ENCODE measurements around the gene EXOC7. TPM values are rescaled to one million over a fixed set of nuclear protein-coding genes. Genes with fewer than 3 reads are reported as not detected.
A peak's percentile ranks its signal among the peaks of the same experiment; 100 is the strongest.

EXOC7 gene
- total RNA-seq, 4 donors from 2014 or later: 88.0 to 143 (median 105) TPM

DNA sequence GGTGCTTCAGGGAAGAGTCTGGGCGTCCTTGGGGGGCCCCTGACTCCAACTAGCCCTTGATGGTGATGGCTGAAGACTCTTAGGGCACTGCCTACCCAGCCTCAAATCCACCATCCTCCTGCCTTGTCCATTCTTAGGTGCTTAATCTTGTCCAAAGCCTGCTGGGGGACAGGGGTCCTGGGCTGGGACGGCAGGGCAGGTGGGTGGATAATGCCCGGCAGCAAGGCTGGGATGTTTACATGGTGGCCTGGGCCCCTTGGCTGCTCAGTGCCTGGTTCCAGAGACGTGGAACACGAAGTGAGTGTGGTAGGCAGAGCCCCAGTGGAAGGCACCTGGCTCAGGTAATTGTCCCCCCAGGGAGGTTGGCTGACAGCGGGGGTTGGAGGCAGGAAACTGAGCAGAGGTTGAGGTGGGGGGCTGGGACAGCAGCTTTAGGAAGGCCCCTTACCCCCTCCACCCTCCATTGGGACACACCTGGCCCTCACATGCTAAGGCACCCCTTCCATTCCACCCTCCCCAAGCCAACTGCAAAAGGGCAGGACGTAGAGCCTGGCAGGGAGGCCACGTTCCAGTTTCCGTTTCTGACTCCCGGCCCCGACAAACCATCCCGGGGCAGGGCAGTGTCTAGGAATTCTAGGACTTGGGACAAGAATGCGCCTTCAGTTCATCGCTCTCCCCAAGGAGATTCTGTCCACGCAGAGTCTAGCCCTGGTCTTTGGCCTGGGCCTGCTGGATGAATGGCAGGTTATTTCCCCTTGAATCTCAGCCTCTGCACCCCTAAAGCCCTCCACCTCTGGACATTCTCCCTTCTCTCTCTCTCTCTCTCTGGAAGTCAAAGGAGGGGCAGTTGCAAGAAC is 35.5 kb upstream of the EXOC7 start:
- WGBS, 2 donors (ENCODE audit: low coverage in 1 of 2): 65% methylated on average over 12 of the region's 15 CpGs; no CpG with 5 or more reads in 1 of the 2 donors
- Histone ChIP-seq H3K9me3 (no peaks in the 10 kb centered on the region), H3K4me1 (peaks cover 0 to 25% (median 20%) of the 10 kb centered on the region in 4 donors), H3K36me3 (no peaks in the 10 kb centered on the region), H3K27me3 (peaks cover 65% of the 10 kb centered on the region), H3K4me3 (peak overlapping the region in 1 of 4 donors; percentile 17), H3K27ac (no peak overlapping the region)
- TF ChIP-seq EP300 (IDR thresholded peaks at IDR 0.05; ENCODE audit: low read depth): no peak
- TF ChIP-seq POLR2AphosphoS5 (IDR thresholded peaks at IDR 0.05): no peak
- no peak for TF ChIP-seq POLR2A (IDR thresholded peaks at IDR 0.05)
- TF ChIP-seq, protein P1, sequence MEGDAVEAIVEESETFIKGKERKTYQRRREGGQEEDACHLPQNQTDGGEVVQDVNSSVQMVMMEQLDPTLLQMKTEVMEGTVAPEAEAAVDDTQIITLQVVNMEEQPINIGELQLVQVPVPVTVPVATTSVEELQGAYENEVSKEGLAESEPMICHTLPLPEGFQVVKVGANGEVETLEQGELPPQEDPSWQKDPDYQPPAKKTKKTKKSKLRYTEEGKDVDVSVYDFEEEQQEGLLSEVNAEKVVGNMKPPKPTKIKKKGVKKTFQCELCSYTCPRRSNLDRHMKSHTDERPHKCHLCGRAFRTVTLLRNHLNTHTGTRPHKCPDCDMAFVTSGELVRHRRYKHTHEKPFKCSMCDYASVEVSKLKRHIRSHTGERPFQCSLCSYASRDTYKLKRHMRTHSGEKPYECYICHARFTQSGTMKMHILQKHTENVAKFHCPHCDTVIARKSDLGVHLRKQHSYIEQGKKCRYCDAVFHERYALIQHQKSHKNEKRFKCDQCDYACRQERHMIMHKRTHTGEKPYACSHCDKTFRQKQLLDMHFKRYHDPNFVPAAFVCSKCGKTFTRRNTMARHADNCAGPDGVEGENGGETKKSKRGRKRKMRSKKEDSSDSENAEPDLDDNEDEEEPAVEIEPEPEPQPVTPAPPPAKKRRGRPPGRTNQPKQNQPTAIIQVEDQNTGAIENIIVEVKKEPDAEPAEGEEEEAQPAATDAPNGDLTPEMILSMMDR (IDR thresholded peaks at IDR 0.05): no peak
- no peak for DNase-seq
- in situ Hi-C loops (cut with MboI; ENCODE audit: low pct_ligation_motif_present in 1 of 4, low pct_unique_long_range_greater_than_20kb in 1 of 4, low sequenced_read_pairs in 3 of 4) (no loop called here), intact Hi-C loops (cut with DNase I; ENCODE audit: low total_unique reads) (no loop called here)

DNA sequence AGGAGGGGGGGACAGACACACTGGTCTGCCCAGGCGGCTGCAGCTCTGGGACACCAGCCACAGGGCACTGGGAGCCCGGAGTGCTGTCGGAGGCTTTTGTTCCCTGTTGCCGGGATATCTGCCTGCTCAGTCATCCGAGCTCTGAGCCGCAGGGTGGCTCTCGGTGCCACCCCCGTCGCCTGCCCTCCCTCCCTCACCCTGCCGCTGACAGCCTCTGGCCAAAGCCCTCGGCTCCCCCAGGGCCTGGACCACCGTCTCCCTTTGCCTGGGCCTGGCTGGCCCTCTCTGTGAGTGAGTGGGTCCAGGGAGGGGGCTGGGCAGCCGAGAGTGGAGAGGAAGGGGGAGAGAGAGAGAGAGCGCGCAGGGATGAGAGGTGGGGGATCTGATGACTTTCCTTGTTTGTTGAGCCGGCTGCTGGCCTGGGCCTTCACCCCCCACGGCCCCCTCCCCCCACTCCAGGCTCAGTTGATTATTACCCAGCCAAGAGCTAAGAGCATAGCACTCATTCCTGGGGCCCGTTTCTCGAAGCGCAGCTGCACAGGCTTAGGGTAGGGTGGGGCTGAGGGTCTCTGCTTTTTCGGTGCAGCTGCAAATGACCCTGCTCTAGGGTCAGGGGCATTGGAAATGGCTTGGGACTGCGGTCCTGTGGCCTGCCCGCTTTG is 34.8 kb upstream of the EXOC7 start:
- intact Hi-C loops (cut with DNase I; ENCODE audit: low total_unique reads) (no loop called here), in situ Hi-C loops (cut with MboI; ENCODE audit: low pct_ligation_motif_present in 1 of 4, low pct_unique_long_range_greater_than_20kb in 1 of 4, low sequenced_read_pairs in 3 of 4) (no loop called here)
- WGBS, 2 donors (ENCODE audit: low coverage in 1 of 2): 48 to 60% methylated on average over 2 to 22 of the region's 23 CpGs
- Histone ChIP-seq H3K27ac (no peak overlapping the region), H3K4me3 (no peak overlapping the region), H3K9me3 (no peaks in the 10 kb centered on the region), H3K4me1 (peaks cover 0 to 25% (median 20%) of the 10 kb centered on the region in 4 donors), H3K27me3 (peaks cover 72% of the 10 kb centered on the region), H3K36me3 (no peaks in the 10 kb centered on the region)
- no peak for DNase-seq
- TF ChIP-seq, protein P1 (IDR thresholded peaks at IDR 0.05): no peak
- no peak for TF ChIP-seq POLR2A (IDR thresholded peaks at IDR 0.05)

GRCh38 chr17:76137351-76138233 is 34.0 kb upstream of the EXOC7 start:
- WGBS, 2 donors (ENCODE audit: low coverage in 1 of 2): 79% methylated on average over 13 of the region's 54 CpGs; no CpG with 5 or more reads in 1 of the 2 donors
- in situ Hi-C loops (cut with MboI; ENCODE audit: low pct_ligation_motif_present in 1 of 4, low pct_unique_long_range_greater_than_20kb in 1 of 4, low sequenced_read_pairs in 3 of 4) (no loop called here), intact Hi-C loops (cut with DNase I; ENCODE audit: low total_unique reads) (no loop called here)
- no peak for DNase-seq
- H3K9me3 ChIP-seq: no peaks in the 10 kb centered on the region
- H3K27ac ChIP-seq: no peak overlapping the region
- H3K4me1 ChIP-seq: peaks cover 0 to 28% (median 21%) of the 10 kb centered on the region in 4 donors
- H3K4me3 ChIP-seq: no peak overlapping the region
- peaks cover 78% of the 10 kb centered on the region for H3K27me3 ChIP-seq
- TF ChIP-seq, protein P1 (IDR thresholded peaks at IDR 0.05): no peak
- TF ChIP-seq EP300 (IDR thresholded peaks at IDR 0.05; ENCODE audit: low read depth) (no peak), POLR2AphosphoS5 (IDR thresholded peaks at IDR 0.05) (no peak), POLR2A (IDR thresholded peaks at IDR 0.05) (no peak)
- no peaks in the 10 kb centered on the region for H3K36me3 ChIP-seq

GRCh38 chr17:76137001-76137350 is 33.4 kb upstream of the EXOC7 start:
- Histone ChIP-seq H3K27me3 (peaks cover 81% of the 10 kb centered on the region), H3K36me3 (no peaks in the 10 kb centered on the region), H3K27ac (no peak overlapping the region), H3K4me1 (peaks cover 0 to 34% (median 21%) of the 10 kb centered on the region in 4 donors), H3K9me3 (no peaks in the 10 kb centered on the region), H3K4me3 (no peak overlapping the region)
- intact Hi-C loops (cut with DNase I; ENCODE audit: low total_unique reads) (no loop called here), in situ Hi-C loops (cut with MboI; ENCODE audit: low pct_ligation_motif_present in 1 of 4, low pct_unique_long_range_greater_than_20kb in 1 of 4, low sequenced_read_pairs in 3 of 4) (no loop called here)
- TF ChIP-seq POLR2A (IDR thresholded peaks at IDR 0.05) (no peak), EP300 (IDR thresholded peaks at IDR 0.05; ENCODE audit: low read depth) (no peak), POLR2AphosphoS5 (IDR thresholded peaks at IDR 0.05) (no peak)
- TF ChIP-seq, protein P1 (IDR thresholded peaks at IDR 0.05): no peak
- WGBS, 2 donors (ENCODE audit: low coverage in 1 of 2): 69% methylated on average over 7 of the region's 7 CpGs; no CpG with 5 or more reads in 1 of the 2 donors
- DNase-seq: no peak
